T-helper 9 cell (primary cell): ENCODE data around the gene WDR76.
"Not testable (repeated sequence)": the region's sequence is repeated elsewhere in the genome, so short reads cannot be mapped to it uniquely, and the experiment has no call there.

Source experiments
- DNase-seq: peaks from one replicate; pipeline ENCODE4 v3.0.0-alpha.2; 2020
- total RNA-seq, 2 donors: gene quantifications; one replicate each; lab custom pipeline; 2026; lab: John Stamatoyannopoulos, UW

Gene WDR76
- 20.8 to 31.8 reads per million in 2 donors for total RNA-seq

DNA sequence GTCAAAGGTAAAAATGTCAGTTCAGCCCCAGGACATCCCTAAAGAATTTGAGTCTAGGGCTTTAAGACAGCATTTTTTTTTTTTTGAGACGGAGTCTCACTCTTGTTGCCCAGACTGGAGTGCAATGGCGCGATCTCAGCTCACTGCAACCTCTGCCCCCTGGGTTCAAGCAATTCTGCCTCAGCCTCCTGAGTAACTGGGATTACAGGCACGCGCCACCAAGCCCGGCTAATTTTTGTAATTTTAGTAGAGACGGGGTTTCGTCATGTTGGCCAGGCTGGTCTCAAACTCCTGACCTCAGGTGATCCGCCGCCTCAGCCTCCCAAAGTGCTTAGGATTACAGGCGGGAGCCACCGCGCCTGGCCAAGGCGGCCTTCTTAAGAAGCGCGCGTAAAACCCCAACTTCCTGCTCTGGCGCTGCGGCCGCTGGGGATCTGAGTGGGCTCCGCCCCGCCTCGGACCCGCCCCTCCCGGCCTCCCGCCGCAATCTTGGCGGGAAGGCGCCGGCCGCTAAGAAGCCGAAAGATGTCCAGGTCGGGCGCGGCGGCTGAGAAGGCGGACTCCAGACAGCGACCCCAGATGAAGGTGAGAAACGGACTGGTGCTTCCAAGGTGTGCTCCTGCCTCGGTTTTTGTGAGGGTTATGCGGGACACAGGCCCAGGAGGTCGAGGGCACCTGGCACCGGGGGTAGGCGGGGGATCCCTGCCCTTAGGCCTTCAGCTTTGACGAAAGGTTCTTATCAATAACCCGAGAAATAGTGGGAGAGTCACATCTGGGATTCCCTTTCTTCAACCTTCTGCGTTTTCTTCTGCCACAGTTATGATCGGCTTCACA, at the start of gene WDR76:
Gene WDR76 (plus strand): TSS at position 495 of the 834 bp plus-strand sequence. CDS start 31 bp downstream, at position 526.
- peak; percentile 66 for DNase-seq

DNA sequence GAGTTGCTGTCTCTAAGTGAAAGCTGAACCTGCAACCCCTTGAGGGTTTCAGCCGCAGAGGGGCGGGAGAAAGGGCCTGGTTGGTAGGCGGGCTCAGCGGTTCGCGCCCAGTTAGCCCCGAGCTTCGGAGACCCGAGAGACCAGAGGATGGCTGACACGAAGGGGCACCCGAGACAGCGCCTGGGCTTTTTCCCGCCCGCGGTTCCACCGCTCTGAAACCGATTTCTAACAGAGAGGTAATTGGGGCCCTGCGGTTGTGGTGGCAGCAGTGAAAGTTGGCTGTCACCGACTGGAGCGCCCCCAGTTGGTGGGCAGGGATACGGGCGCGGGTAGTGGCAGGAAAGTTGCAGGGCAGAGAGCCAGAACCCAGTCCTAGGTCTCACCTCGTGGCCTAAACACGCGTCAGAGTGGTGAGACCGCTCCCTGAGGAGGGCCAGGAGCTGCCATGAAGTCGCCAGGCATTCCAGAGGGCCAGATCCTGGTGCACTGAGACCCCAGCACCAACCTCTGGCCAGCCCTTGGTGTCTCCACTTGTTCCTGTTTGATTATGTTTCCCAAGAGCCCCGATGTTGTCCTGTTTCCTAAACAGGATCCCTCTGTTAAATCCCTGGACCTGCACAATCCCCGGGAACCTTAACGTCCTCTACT, 49.4 kb upstream of the WDR76 start:
- DNase-seq: peak; percentile 84

DNA sequence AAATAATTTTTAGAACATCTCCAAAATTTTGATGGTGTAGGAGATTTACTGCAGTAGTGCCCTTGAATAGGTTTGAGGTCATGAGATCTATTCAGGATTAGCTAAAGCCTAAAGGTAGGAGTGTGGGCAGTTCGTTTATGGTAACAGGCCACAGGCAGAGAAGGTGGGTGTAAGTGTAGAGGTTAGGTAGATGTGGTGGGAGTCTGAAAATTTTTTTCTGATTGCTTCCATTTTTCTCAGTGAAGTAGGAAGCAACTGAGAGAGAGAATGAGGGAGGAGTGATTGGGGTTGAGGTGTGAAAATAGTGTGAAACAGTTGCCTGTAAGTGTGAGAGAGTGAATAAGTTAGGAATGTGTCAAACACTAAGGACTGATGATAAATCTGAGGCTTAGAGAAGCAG, 47.8 kb upstream of the WDR76 start:
- DNase-seq: no peak

DNA sequence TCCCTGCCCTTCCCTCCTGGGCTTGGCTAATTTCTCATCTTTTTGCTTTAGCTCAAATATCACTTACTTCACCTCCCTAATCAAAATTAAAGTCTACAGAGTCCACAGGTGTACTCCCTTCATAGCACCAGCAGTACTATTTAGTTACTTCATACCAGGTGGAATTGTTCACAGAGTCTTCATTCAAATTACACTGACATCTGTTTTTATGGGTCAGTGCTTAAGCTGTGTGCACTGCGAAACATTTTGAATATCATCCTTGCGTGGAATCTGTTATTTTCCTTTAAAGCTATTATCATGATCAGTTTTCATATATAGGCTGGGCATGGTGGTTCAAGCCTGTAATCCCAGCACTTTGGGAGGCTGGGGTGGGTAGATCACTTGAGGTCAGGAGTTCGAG, 37.4 kb upstream of the WDR76 start:
- no peak for DNase-seq

GRCh38 chr15:43791993-43792760, 34.6 kb upstream of the WDR76 start, which contains the start of gene SERF2:
TSS of gene SERF2 (plus strand) at chr15:43792320. CDS start at chr15:43792377, 57 bp downstream.
- peak; percentile 99 for DNase-seq

DNA sequence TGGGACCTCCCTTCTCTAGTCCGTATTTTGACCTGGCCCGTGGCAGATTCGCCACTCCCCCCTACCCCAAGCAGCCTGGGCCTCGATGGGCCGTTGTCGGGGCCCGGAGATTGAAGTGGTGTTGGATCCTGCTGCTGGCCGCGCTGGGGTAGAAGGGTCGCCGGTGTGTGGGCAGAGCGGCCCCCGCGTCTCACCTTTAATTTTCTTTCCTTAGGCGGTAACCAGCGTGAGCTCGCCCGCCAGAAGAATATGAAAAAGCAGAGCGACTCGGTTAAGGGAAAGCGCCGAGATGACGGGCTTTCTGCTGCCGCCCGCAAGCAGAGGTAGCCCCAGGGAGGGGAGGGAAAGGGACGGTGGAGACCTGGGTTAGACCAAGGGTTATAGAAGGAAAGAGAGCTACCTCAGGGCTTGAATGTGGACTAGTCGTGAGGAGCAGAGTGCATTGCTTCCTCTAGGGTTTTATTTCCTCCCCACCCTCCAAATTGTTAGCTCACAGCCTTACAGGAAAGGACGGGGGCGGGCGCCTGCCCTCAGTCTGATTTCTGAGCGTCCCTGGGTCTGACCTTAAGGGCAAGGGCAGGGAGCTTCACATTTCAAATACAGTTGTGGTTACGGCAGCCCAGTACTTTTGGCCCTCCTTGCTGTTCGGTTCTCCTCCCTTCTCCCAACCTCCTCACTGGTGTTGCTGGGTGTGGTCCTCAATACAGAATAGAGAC, 33.9 kb upstream of the WDR76 start:
- DNase-seq: no peak

DNA sequence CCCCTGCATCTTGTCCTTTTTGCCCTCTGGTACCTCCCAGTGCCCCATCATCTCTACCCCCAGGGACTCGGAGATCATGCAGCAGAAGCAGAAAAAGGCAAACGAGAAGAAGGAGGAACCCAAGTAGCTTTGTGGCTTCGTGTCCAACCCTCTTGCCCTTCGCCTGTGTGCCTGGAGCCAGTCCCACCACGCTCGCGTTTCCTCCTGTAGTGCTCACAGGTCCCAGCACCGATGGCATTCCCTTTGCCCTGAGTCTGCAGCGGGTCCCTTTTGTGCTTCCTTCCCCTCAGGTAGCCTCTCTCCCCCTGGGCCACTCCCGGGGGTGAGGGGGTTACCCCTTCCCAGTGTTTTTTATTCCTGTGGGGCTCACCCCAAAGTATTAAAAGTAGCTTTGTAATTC, 33.2 kb upstream of the WDR76 start:
- DNase-seq: no peak

GRCh38 chr15:43794269-43795037, 32.3 kb upstream of the WDR76 start:
- DNase-seq: no peak

DNA sequence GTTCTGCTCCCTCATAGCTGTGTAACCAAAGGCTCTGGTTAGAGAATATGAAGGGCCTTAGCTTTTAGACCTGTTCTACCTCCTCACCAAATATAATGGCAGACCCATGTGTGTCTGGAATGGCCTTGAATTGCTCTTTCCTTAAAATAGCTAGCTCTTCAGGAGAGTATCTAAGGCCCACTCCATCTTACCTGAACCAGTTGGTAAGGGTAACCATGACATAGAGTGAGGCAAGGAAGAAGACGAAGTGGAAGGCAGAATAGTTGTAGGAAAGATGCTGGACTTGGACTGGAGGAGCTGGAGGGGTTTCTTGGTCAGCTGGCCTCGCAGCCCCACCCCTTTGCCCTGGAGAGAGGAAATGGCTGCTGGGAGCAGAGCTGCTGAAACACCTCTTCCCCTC, 31.6 kb upstream of the WDR76 start:
- DNase-seq: no peak

DNA sequence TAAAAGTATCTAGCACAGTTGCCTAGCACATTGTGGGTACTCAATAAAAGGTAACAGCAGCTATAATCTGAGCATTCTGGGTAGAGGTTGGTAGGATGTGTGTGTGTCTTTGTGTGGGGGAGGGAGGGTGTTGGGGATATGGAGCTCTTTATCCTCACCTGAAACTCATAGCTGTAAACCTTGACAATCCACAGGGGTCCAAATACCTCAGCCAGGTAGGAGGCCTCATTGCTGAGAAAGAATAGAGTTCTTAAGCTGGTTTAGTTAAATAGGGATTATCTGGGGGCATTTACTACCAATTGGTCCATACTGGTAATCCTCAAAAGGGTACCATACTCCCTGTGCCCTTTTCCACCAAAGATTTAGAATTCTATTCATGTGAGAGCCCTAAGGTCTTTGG, 30.8 kb upstream of the WDR76 start:
- DNase-seq: no peak

DNA sequence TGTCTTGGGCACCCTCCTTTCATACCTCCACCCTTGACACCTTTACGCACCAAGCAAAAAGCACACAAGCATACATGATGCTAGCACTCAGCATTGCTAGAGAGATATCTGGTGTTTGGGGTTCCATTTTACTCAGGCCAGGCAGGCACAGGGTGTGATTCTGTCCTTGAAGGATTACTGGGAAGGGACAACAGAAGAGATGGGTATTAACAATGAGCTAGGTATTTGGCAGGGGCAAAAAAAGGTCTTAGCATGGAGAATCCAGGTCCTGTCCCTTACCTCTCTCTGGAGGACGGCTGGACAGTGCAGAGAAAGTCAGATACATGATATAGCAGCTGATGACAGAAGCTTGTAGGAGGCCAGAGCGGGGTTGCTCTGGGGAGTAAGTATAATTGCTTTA, 30.2 kb upstream of the WDR76 start:
- no peak for DNase-seq

DNA sequence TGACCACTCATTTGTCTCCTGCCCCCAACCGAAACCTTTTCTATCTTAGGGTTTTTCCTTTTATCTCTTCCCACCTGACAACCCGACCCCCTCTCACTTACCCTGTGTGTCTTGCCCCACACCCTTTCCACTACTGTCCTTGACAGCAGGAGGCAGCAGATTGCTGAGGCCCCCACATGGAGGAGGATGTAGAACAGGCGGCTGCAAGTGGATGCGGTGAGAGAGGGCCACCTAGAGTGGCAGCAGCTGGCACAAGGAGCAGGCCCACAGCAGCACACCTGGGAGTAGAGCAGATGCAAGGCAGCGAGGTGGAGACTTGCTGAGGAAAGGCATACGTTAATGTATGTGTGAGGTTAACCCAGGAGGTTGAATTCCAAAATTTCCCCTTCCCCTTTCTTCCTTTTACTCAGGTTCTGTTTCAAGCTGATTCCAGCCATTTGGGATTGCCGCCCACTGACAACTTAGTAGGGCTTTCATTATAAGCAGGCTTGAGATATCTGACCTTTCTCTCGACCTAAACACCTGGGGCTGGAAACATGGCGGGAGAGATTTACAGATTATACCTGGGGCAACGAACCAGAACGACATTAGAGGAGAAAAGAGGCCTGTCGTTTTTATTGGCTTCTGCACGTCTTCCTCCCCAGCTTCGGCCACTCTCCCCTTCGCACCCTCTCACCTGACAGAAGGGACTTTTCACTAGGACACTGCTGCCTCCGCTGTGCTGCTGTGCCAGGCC, 27.4 kb upstream of the WDR76 start:
- DNase-seq: no peak

DNA sequence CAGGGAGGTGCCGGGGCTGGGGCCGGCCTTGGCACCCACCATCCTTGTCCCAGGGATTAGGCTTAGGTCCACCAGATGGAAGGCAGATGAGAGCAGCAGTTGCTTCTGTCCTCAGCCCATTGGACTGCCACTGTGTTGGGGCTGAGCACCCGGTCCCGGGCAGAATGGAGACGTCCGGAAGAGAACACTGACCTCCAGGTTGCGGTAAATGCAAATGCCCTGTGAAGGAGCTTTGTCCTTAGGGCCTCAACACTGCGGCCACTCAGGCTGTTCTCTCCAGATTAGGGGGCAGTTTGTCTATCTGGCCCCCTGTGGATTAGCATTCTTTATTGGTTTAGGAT, 26.9 kb upstream of the WDR76 start, which contains the start of gene SERINC4:
Gene SERINC4 (minus strand): TSS at position 276 of the 341 bp plus-strand sequence. CDS start 234 bp downstream, at position 42.
- DNase-seq: no peak

DNA sequence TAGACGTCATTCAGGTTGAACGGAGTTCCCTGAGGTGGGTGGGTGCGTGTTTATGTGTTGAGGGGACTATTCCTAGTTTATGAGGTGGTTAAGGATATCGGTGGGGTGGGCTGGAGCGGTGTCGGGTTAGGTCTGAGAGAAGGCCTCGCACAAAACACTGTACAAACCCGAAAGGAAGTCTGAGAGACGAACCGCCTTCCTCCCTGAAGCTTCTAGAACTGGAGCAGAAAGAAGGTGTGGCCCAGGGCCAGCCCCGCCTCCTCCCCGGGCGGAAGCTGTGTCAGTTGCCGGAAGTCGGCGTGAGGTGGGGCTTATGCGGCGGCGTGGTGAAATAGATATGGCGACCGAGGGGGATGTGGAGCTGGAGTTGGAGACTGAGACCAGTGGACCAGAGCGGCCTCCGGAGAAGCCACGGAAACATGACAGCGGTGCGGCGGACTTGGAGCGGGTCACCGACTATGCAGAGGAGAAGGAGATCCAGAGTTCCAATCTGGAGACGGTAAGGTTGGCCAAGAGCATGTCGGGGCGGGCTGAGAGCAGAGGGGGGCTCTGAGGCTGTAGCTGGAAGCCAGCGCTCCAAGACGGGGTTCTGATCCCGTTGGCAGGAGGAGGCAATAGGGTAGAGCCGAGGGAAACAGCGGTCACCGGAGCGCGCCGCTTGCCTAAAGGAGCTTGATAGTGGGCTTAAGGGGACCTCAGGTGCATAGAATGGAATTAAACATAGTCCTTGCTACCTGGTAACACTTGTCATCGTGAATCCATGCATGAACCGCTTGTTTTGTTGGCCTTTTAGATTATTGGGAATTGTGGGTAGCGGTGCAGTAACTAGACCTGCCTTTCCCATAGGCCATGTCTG, 26.3 kb upstream of the WDR76 start, which contains the start of gene HYPK:
Gene HYPK (plus strand): TSS at position 314 of the 856 bp plus-strand sequence. CDS start 24 bp downstream, at position 338.
- DNase-seq: peak; percentile 88

- not testable (repeated sequence) for DNase-seq
These were observed 24.1 kb upstream of the WDR76 start for GRCh38 chr15:43802676-43803075.

DNA sequence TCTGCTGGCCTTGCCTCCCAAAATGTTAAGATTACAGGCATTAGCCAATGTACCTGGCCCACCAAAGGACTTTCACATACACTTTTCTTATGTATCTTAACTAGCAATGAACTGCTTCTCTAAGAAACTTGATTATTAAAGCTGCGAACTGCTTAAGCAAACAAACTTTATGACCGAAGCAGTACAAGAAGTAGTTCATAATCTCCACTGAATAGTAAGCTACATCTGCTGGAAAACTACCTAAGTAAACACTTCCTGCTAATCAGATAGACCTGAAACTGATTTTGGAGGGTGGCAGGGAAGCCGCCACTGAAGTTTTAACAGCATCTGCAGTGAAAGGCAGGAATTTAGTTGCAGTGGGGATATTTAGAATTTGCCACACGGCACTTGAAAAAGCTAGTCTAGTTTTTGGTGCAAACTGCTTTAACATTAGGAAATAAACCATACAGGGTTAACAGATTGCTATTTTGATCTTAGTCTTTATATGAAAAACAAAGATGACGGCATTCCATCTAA, 18.3 kb upstream of the WDR76 start:
- no peak for DNase-seq

DNA sequence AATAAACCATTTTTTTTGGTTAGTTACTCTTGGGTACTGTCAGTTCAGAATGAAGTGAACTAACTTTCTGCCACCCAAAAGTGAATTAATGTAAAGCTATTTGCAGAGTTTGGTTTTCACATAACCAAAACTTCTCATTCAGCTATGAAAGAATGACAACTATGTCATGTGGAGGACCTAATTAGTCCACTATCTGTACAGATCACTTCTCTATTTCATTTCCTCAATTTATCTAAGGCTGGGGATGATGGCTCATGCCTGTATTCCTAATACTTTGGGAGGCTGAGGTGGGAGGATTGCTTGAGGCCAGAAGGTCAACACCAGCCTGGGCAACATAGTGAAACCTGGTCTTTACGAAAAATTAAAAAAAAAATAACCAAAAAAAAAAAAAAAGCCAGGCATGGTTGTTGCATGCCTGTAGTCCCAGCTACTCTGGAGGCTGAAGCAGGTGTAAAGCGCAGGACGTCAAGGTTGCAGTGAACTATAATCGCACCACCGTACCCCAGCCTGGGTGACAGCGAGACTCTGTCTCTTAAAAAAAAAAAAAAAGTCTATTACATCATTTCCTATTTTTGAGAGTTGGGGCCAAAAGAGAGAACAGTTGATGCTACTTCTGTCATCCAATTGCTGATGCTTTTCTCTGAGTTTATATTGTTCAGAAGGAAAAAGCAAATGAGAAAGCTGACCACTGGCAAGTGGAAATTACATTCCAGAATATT, 17.7 kb upstream of the WDR76 start:
- DNase-seq: no peak

DNA sequence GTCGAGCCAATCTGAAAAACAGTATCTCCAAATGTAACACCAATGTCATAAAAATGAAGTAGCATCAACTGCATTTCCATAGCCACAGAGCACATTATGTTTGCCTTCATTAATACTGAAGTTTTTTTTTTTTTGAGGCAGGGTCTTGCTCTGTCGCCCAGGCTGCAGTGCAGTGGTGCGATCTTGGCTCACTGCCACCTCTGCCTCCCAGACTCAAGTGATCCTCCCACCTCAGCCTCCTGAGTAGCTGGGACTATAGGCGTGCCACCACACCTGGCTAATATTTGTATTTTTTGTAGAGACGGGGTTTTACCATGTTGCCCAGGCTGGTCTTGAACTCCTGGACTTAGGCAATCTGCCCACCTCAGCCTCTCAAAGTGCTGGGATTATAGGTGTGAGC, 11.7 kb upstream of the WDR76 start:
- not testable (repeated sequence) for DNase-seq

GRCh38 chr15:43821505-43821904, 5.3 kb upstream of the WDR76 start:
- no peak for DNase-seq
